Activated CD8-positive, alpha-beta memory T cell treated with anti-CD3 and anti-CD28 coated beads, Interleukin-2, amount 50 U/mL, for 1 hour (primary cell): ENCODE data around the gene TRERF1.

ENCODE experiments used
- DNase-seq: peaks from one replicate; pipeline ENCODE4 v3.0.0-alpha.2; 2020; ENCODE audit errors: extremely low read depth

Gene TRERF1

DNA sequence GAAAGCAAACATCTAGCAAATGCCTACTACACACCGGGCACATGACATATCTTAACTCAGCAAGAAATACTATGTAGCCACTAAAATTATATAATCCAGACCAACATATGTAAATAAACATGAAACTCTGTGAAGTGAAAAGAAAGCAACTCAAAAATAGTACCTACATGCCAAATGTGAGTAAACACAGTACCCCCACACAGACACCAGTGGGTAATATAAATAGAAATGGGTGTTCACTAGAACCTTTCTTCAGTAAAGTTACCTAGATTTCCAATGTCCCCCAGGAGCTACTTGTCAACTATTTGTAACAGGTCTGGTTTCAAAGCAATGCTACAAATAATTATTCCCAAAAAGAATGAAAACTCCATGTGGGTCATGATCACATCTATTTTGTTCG, 25.5 kb downstream of the TRERF1 start:
- no peak for DNase-seq

DNA sequence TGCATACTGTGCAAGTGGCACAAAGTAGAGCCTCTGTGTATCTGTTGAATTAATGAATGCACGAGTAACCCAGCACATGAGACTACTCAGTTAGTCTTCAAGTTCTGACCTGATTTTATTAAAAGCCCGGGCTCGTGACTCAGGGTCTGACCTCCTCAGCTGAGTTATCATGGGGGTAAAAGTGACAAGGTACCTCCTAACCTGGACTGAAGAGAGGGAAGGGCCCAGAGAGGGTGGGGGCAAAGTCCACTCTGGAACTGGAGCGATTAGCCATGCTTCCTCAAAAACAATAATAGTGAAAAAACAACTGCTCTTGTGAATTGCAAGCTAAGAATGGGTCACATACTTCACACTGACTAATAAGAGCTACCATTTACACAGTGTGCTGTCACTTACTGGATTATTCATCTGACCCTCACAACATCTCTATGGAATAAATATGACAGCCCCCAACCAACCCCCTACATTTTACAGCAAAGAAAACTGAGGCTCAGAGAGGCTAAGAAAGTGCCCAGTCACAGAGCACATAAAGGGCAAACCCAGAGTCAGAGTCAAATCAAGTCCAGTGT, 26.7 kb downstream of the TRERF1 start:
- no peak for DNase-seq

DNA sequence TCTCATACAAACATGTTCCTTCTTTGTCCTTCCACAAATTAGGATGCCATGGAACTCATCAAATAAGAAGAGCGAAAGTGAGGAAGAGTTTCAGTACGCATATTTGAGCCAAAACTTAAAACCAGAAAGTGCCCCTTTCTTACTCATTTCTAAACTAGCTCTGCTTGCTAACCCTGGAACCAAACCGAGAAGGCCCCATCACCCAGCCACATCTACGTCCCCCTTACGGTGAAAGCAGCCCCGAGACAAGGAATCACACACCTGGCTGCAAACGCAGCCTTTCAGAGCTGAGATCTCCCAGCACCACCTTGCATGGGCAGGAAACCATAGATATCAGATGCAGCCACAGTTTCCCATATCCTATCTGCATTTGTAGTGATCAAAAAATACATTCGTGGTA, 28.5 kb downstream of the TRERF1 start:
- no peak for DNase-seq

DNA sequence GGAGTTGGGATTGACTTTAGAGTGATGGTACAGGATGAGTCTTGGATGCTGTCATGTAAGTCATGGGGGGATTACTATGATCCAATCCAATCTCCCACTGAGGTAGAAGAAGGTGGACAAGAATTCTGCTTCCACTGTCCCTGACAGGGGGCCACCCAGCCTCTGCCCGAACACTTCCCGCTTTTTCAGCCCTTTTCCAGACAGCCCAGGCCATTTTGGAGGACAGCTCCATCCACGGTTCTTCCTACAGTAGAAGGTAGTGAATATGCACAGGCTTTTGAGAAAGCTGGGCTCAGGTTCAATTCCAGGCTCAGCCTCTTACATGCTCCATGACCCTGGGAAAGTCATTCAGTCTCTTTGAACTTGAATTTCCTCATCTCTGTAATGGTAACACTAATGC, 31.0 kb downstream of the TRERF1 start:
- no peak for DNase-seq

DNA sequence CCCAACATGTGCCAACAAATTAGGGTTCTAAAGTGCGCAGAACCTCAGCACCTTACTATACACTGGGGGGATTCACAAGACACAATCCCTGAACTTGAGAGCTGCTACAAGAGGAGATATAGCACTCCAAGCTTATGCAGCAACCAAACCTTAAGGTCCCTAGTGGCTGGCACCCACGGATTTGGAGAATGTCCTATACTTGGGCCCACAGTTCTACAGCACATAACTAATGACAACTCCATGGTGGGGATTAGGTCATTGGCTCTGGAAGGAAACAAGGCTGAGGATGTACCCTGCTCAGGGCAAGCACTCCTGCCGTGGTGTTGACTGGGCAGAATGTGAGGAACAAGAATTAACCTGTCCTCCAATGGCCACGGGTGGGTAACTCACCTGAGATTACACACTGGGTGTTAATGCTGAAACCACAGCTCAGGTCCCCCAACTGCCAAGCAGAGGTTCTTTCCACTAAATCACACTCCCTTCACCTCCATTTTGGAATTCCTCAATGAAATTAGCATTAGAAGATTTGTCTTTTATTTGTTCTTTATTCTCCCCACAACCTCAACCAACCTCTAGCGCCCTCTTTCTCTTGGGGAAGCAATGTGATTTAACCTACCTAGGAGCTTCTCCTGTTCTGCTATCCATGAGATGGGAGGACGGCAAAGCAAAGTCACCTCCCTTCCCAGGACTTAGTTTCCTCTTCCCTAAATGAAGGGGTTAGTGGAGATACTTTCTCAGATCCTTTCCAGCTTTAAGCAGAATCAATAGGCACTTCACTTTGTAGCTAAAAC, 32.0 kb downstream of the TRERF1 start:
- no peak for DNase-seq

DNA sequence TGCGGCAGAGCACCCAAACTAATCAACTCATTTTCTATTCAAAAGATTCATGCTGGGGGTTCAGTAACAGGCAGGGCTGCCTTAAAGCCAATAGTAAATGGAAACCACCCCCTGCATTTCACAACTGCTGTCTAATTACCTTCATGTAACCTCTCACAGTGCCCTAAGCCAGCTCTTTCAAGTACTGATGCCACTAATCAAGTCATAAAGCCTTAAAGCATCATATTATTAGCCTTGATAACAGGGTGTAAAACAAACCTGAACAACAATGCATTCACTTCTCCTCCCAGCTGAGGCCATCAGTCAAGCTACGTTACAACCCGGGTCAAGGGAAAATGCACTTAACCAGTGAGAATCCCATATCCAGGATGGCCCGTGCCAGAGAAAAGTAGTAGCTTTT, 33.0 kb downstream of the TRERF1 start:
- DNase-seq = no peak

DNA sequence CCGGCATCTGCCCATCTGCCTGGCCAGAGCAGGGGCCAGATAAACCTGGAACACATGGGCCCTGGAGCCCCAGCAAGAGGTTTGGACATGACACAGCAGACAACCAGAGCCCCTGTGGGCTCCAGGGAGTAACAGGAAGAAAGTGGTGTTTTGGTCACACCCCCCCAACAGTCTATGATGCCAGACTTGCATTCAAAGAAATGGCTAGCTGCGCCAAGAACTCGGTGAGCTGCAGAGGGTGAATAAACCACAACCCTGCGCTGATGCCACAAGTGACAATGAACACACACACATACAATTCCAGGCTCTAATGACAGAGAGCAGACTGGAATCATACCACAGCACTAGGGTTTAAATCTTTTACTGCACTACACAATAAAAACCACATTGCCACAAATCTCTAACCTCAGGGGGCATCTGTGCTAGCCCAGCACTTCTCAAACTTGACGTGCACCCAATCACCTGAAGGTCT, 34.0 kb downstream of the TRERF1 start:
- peak; percentile 45 for DNase-seq

DNA sequence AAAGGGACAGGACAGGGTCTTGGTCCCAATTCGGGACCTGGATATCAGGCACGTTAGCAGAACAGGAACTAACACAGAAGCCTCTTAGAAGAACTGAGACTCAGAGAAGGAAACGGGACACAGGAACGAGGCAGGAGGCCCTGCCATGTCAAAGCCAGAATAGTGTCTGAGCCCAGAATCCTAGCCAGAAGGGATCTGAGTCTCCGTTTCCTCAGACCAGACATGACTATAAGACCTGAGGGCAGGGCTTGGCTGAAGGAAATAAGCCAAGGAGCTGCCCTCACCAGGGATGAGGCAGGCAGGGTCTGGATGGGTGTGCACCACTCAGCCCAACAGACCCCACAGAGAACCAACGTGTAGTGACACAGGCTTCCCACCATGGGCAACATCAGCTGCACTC, 40.3 kb downstream of the TRERF1 start:
- DNase-seq = no peak

DNA sequence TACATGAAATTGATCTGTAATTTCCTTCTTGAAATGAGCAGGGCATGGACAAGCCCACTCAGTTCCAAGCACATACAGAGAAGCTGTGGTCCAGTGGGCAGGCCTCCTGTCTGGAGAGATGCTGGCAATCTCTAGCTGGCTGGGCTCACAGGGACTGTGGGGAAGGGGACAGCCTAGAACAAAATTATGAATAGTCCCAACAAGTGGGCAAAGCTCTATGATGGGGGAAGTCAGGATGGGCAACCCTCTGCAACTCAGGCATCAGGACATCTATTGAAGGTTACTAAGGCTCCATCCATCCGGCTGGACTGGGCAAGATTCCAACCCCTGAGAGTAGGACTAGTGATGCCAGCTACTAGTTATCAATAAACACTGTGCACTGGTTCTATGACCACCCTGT, 40.9 kb downstream of the TRERF1 start:
- no peak for DNase-seq

DNA sequence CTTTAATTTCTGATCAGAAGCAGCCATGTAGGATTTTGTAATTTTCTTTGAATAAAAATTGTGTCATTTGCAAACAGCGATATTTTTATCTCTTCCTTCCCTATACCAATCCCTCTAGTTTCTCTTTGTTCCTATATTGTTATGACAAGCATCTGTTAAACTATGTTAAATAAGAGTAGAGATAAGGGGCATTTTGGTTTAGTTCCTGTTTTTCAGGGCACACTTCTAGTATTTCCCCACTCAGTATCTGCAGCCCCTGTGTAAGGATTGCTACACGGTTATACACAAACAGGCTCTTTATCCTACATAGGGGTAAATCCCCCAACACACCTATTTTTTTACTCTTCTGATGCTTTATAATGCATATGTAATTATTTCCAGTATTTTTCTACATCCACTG, 42.1 kb downstream of the TRERF1 start:
- DNase-seq = no peak

DNA sequence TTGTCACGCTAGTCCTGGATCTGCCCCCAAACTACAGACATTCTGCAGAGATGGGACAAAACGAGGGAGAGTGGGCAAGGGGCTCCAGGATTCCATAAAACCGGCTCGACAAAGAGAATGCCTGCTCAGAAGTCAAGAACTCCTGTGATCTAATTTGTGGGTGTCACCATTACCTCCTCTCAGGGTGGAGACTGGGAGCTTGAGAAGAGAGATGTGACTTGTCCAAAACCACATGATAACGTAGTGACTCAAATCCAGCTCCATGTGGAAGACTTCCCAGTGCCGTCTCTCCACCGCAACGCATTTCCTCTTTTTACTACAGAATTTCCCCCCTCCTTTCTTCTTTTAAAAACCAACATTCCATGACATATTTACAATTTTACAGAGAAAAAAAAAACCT, 44.3 kb downstream of the TRERF1 start:
- no peak for DNase-seq

DNA sequence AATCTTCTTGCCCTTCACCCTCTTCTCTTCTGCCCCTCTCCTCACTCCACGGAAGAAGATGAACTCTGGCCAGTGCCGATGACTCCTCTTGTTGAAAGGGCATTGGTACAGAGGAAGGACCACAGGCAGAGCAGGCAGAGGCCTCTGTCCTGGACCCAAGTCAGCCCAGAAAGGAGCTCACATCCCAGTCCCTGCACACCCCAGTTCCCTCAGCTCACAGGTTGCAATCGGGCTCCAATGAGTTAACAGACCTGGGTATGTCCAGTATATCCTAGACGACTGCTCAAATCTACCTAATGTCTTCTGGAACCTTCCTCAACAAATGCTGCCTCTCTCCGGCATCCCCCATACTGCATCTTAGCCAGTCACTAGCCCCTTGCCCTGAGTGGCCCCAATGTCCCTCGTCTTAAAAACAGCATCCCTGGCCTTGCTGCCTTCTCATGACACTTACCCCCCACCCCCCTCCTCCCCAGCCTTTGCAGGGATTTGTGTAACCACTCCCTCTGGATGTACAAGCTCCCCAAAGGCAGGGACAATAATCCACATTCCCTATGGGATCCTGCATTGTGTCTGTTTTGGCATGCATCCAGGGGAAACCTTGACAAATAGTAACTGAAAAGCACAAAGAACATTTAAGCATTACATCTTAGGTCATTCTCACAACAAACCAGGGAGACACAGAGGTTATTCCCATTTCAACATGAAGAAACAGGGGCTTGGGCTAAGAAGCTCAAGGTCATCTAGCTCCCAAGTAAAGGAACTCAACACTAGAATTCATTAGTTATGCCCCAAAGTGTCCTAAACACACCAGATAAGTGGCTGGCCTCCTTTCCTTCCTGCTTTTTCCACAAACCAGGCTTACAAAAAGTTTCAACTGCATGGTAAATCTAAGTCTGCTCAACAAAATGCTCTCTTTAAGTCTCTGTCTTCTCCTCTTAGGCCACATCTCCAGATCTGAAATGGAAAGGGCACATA, 45.1 kb downstream of the TRERF1 start:
- no peak for DNase-seq

DNA sequence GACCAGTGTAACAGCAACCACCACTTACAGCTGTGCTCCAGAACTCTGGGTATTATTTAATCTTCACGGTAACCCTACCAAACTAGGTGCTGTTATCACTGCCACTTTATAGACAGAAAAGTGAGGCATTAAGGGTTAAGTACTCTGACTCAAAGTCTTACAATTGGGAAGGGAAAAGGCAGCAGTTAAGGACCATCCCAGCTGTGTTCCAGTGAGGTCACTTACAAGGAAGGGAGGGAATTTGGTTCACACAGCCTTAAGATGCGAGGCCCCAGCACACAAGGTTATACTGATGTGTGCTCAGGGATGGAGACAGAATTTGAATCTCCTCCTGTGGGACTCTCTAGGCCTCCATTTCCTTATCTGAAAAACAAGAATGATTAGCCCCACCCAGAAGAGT, 46.7 kb downstream of the TRERF1 start:
- no peak for DNase-seq

DNA sequence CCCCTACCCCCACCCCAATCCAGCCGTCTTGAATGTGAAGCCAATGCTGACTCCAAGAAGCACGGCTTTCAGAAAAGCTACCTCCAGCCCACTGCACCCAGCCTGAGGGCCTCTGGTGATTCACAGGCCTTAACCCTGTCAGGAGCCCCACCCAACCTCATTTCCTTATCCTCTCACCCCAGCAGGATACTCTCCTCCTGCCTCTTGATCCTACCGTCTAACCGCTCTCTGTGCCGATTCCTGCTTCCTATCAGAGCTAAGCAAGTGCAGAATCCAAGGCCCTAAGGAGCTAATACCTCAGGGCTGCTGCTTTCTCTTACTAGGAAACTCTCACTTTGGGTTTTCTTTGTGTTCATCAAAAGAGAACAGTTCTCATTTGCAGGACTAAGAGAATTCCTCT, 47.2 kb downstream of the TRERF1 start:
- DNase-seq = no peak

DNA sequence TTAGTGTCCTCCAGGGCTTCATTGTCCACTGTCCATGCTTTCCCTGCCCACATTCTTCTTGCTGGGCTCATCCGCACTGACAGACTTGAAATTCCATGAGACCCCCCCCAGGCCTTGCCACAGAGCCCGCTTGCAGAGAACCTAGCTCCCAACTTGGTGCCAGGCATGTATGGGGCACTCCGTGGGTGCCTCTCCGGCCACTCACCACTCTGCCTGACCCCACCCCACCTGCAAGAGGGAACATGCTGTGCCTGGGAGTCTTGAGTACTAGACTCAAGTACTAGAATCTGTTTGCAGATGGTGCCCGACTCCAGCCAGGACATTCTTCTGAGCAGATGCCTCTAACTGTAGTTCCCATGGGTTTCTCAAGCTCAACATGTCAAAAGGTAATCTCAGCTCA, 47.9 kb downstream of the TRERF1 start:
- no peak for DNase-seq

DNA sequence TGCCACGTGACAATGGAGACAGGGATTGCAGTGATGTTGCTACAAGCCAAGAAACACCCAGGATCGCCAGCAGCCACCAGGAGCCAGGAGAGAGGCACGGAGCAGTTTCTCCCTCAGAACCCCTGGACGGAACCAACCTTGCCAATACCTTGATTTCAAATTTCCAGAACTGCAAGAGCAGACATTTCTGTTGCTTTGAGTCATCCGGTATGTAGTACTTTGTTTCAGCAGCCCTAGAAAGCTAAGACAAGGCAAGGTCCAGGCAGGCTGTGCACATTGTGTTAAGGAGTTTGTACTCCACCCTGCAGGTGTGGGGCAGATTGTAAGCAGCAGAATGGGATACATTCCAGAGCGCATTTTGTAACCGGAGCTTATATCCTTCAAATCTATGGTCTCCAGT, 48.3 kb downstream of the TRERF1 start:
- DNase-seq = no peak

DNA sequence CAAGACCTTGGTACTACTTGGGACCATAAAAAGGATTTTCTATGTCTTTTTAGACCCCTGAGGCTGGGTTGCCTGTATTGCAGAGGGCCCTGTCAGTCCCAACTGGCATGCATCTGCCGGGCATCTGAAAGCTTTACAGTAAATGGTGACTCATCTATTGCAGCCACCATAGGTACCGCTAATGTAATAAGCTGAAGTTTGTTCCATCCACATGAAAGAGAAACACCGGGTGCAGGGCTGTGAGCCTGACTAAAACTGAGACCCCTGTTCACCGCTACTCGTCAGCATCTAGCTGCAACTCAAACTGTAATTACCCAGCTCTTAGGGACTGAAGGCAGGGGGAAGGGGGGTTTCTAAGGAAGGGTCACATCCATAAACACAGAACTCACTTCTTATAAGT, 49.5 kb downstream of the TRERF1 start:
- no peak for DNase-seq

DNA sequence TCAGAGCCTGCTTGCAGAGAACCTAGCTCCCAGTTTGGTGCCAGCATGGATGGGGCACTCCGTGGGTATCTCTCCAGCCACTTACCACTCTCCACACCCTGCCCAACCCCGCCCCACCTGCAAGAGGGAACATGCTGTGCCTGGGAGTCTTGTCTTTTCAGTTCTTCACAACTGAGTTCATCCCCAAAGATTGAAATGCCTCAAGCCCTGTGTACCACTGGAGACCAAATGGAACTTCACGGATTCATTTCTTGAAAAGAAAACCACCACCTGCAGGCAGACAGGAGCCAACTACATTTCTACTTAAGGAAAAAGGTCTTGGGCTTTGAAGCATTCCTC, 50.1 kb downstream of the TRERF1 start:
- DNase-seq = no peak

DNA sequence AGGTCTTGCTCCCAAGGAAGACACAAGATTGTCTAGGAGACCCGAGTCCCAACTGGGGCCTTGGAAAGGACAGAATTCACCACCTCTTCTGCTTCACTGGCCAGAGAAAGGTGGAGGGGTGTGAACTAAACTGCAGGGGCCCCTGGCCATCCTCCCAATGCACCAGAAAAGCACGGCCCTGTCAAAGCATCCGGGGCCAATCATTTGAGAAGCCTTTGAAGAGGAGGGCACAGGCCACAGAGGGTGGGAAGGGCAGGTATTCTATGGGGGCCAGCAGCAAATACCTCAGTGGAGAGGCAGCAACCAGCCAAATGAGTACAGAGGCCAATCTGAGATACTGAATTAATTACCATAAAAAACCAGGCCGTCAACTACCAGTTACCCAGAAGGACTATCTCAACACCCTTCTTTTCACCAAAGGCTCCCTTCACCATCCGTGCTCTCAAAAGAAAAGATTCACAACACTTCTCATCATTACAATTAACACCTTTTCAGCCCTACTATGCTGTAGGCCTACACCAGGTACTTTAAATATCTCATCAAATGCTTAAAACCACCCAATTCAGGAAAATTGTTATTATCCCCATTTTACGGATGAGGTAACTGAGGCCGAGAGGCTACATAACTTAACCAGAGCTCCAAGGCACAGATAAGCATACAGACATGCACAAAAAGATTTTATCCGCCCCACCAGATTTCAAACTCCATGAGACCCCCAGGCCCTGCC, 50.7 kb downstream of the TRERF1 start:
- no peak for DNase-seq

DNA sequence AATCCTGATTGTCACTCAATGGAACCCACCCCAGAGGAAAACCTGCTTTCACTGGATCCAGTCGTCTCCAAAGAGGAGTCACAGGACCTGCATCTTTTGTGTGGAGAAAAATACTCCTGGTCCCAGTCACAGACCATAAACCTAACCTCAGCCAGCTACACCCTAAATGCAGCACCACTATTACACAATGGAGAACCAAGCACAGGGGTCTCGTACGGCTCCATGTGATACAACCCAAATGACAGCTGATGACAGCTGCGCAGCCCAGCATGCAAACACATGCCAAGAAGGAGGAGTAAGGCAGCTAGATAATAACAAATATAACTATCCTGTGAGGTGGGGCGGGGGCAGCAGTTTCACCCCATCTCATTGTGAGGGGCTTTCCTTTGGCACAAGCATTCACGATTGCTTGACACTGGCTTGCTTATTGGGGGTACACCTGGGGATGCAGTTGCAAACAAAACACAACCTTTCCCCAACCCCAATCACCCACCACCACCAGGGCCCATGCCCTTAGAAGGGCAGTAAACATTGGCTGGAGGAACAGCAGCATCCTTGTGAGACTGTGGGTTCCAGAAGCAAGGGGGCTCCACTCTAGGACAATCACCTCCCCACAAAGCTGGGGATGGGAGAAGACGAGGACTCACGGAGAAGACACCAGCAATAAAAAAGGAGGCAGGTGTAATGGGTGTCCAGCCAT, 51.5 kb downstream of the TRERF1 start:
- no peak for DNase-seq

DNA sequence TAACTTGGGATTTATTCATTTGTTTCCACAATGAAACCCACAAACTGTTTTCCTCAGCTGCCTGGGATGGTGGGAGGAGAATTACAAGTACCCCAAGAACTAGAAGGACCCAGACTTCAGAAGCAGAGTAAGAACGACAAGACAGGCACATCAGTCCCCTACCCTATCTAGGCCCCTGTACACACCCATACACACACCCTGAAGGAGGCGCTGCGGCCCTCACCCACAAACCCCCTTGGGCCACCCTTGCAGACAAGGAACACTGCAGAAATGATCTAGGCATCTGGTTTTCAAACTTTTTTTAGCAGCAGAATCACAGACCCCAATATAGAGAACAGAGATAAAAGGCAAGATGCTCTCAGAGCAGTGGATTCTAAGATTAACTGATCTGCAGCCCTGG, 55.0 kb downstream of the TRERF1 start:
- no peak for DNase-seq
